VCaP (cell line): ENCODE data around the gene DHCR7.

ENCODE experiments used
- H3K27ac ChIP-seq: fragments of 450-650 bp; 2 replicates; pipeline ENCODE4 v1.5.1; 2017
- TF ChIP-seq, protein P1 (sequence below): fragments of 450-650 bp; conservative IDR thresholded peaks from 2 replicates; pipeline ENCODE4 v1.5.1; 2017; ENCODE audit warnings: mild to moderate bottlenecking, moderate library complexity

The DHCR7 gene

DNA sequence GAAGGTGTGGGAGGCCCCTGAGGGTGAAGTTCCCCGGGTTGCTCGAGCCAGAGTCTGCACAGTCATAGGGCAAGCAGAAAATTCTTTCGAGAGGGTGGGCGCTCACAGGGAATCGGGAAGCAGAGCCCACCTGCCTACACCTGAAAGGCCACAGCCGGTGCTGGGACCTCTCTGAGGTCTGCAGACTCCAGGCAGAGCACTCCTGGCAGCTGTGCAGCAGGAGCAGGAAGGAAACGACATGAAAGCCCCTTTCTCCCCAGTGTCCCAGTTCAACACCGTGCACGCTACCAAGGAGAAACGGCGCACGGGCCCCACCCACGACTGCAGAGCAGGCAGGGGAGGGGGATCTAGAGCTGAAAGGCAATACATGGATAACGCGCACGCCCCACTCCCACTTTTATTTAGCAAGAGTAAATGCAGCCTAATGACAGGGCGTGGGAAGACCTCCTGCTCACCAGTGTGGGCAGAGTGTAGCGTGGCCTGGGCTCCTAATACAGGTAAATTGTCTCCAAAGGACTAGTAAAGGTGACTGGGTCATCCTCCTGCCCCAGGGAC lies 13.5 kb downstream of the DHCR7 start:
- TF ChIP-seq, protein P1, sequence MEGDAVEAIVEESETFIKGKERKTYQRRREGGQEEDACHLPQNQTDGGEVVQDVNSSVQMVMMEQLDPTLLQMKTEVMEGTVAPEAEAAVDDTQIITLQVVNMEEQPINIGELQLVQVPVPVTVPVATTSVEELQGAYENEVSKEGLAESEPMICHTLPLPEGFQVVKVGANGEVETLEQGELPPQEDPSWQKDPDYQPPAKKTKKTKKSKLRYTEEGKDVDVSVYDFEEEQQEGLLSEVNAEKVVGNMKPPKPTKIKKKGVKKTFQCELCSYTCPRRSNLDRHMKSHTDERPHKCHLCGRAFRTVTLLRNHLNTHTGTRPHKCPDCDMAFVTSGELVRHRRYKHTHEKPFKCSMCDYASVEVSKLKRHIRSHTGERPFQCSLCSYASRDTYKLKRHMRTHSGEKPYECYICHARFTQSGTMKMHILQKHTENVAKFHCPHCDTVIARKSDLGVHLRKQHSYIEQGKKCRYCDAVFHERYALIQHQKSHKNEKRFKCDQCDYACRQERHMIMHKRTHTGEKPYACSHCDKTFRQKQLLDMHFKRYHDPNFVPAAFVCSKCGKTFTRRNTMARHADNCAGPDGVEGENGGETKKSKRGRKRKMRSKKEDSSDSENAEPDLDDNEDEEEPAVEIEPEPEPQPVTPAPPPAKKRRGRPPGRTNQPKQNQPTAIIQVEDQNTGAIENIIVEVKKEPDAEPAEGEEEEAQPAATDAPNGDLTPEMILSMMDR = no peak
- no peak overlapping the region for H3K27ac ChIP-seq

DNA sequence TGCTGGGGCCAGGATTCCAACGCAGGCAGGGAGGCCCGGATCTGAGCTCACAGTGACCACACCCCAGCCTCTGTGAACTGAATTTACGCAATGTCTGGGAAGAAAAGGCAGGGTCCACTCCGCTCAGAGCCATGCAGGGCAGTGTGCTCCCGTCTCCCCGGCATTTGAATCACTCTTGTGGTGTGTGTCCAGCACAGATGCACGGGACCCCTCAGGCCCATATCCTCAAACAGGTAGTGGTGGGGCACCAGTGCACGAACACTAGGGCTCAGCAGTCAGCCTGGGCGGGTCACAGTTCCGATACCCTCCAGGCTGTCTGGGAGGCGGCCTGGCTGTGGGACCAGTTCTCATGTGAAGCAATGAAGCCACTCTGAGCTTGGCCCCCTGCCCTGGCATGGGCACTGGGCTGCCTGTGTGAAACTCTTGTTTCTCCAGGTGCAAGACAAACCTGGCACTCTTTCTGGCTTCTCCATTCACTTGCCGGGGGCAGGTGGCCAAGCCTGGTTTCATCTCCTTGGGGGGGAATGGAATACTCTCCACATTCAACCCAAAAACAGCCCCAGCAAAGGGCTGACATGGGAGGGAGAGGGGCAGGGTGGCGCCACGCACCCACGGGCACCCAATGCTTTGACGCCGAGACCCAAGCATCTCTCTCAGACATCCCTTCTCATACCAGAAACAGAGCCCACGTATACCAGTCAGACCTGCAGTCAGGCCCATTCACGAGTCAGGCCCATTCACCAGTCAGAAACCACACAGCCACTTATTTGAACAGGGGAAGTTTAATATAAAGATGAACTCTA lies 14.3 kb downstream of the DHCR7 start:
- no peak overlapping the region for H3K27ac ChIP-seq
- TF ChIP-seq, protein P1 = no peak

DNA sequence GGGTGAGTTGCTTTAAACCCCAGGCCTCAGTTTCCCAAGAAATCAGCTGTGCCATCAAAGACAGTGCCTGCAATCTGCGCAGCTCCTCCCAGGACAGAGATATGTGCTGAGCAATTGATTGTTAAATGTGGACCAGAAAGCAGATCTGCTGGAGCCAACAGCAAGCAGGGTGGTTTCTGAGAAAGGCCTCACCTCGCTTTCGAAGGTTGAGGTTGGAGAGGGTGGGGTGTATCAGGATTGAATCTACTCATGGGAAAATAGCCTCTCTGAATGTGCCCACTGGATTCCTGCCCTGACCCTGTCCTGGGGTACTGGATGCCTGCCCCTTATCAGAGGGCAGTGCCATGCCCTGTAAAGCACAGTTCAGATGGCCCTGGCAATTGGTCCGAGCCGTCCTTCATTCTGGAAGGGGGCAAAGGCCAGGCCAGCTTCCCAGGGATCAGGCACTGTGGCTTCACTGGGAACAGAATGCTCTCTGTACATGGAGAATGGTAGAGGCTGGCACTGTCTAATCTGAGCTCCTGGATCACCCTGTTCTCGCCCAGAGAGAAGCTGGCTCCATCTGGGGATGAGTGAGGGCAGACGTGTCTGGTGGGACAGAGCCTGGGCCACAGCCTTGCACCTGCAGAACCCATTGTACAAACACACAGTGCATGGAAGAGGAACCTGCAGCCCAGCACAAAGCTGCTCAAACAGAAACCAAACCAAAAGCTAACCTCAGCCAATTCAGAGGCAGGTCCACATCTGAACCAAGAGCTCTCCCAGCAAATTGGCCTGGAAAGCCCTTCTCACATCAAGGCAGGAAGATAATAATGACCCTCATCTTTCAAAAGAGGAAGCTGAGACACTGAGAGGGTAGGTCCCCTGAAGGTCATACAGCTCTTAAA lies 15.2 kb downstream of the DHCR7 start:
- TF ChIP-seq, protein P1 = no peak
- no peak overlapping the region for H3K27ac ChIP-seq

DNA sequence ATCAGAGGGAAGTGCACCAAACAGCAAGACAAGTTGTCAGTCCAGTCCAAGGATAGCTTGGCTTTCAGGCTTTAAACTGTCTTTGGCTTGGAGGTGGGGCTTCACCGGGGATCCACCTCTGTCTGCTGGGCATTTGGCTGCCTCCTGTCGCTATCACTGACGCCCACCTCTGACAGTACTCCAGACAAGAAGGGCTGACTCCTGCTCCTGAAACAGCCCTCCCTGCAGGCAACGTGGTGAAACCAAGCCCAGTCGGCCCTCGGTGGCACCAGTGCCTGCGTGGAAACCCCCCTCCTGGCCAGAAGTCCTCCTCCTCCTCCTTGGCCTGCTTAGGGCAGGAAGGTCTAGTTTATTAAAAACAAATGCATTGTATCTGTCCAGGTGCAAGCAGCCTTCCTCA lies 16.9 kb downstream of the DHCR7 start:
- TF ChIP-seq, protein P1 = no peak
- no peak overlapping the region for H3K27ac ChIP-seq

DNA sequence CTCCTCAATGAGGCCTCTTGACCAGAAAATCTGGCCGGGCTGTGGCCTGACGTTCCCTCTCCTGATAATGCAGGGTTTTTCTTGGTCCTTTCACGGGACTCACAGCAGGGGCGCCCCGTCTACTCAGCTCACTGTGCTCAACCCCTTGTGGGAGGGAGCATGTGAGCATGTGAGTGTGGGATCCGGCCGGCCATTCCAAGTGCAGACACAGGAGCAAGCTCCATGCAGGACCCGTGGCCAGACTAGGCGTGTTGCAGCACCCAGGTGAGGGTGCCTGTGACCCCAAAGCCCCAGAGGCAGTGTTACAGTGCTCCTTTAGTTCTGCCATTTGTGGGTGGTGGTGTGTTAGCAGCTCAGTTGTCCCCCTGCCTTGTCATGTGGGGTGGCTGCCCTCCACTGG lies 18.0 kb downstream of the DHCR7 start:
- H3K27ac ChIP-seq = no peak overlapping the region
- TF ChIP-seq, protein P1 = no peak

DNA sequence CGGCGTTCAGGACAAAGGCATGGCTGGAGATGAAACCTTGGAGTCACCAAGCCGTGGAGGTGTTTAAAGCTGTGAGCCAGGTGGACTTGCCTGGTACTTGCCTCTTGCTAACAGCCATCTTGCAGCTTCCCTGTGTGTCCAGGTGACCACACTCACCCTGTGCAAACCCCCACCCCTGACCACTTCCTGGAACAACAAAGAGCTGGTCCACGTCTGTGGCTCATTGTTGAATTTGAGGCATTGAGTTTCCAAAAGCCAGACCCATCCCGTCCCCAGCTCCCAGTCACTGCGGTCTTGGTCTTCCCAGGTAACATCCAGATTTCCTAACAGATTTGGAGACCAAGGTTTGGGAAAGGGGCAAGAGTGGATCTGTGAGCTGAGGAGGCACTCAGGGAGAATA lies 18.5 kb downstream of the DHCR7 start:
- TF ChIP-seq, protein P1 = no peak

DNA sequence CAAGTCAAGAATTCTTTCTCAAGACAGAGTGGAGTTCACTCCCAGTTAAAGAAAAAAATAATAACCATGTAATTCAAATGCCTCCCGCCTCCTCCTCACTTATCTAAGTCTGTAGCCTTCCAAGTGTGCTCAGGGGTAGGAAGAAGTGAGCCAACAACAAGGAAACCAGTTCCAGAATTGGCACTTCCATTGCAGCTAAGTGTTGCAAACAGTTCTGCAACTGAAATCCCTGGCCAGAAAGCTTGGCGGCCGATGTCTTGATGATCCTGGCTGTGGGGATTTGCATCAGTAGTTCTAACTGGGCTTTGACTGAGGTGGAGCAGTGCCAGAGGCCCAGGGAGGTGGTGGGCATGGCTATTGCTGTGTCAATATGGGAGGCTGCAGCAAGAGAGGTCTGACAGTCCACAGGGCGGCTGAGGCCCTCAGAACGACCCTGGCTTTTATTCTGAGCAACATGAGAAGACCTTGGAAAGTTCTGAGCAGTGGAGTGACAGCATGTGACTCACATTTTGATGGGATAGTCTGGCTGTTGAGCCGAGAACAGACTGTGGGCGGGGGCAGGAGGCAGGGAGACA lies 19.2 kb downstream of the DHCR7 start:
- TF ChIP-seq, protein P1 = no peak
- no peak overlapping the region for H3K27ac ChIP-seq

More for the DNA sequence above, 18.5 kb downstream of the DHCR7 start:
- H3K27ac ChIP-seq = no peak overlapping the region
